GM03348 (cell line): ENCODE results near the gene LMNTD1.
A peak's percentile ranks its signal among the peaks of the same experiment; 100 is the strongest.

Experiments used
- DNase-seq: peaks from one replicate; pipeline ENCODE4 v3.0.0; 2012; ENCODE audit warnings: low spot score

LMNTD1 gene

DNA sequence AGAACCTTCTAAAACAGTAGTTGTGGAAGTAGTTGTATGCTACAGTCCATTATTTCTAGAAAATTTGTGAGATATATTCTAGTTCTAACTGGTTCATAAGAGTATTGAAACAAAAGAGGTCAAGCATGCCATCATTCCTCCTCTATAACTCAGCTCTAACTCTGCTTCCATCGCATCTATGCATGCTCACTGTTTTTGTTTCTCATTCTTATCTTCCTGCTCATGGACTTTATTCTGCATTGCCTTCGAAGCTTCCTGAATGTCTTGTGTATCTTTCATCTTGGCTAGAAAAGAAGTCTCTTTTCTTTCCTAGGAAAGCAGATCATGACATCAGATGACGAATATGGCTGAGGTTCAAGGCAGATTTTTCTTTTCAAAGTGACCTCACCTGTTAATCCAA, 402 bp downstream of the LMNTD1 start:
- peak; percentile 12 for DNase-seq

DNA sequence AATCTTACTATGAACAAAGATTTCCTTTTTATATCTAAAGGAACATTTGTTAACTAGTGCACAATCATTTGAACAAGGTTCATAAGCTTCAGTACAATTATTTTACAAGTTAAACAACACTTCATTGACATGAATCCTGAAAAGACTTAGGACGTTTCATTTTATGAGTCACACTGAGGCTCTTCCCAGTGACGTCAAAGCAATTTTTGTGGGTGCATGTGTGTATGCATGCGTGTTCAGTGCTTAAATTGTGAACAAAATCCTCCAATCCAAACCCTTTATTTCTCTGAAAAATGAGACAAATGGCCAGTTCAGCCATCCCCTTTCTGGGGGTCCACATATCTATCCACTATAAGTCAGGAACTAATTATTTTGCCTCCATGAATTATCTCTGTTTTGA, 2.9 kb downstream of the LMNTD1 start:
- DNase-seq: no peak

- no peak for DNase-seq
These were observed 4.0 kb downstream of the LMNTD1 start for GRCh38 chr12:25549120-25549519.

DNA sequence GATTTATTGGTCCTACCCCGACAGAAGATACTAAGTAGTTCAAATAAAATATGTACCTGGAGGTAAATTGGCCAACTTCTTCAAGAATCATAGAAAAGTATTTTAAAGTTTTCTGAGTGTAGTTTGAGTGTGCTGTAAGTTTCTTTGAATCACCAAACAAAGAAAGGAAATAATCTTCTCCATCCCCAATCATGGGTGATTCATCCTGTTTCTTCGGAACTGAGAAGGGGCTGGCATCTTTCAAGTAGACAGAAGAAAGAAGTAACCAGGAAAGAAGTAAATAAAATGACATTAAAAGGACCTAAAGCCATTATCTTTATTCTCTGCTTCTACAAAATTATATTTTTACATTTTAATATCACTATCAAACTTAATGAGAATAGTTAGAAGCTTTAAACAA, 6.8 kb downstream of the LMNTD1 start:
- no peak for DNase-seq

DNA sequence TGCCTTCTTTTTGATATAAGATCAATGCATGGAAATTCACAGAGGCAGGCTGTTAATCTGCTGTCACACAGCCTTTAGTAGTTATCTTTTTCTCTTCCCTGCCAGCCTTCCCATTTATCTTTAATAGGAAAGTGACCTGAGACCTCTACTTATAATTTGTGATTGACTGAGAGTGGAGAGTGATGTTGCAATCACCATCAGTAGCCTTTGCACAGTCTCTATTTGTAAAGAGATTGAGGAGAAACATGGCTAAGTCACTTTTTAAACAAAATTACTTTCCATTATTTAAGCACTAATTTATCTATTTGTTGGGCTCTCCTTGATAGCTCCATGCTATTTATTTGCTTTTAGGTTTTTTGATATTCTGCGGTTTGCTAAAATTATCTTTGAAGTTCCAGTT, 19.9 kb downstream of the LMNTD1 start:
- no peak for DNase-seq

DNA sequence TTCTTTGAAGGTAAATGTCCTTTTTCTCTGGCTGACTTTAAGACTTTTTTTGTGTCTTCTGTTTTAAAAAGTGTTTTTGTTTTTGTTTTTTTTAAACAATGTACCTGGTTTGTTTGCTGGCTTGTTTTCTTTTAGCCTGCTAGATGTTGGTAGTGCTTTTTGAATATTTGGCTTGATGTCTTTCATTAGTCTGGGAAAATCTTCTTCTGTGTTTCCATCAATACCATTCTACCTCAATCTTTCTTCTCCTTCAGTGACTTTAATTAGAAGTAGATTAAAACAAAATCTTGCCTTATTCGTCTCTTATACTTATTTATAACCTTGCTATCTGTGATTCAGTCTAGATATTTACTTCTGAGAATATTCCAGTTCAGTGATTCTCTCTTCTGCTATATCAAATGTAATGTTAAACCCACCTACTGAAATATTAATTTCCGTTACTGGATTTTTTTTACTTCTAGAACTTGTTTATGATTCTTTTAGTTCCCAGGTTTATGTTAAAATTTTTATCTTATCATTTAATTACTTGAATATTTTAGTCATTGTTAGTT, 21.5 kb downstream of the LMNTD1 start:
- no peak for DNase-seq

DNA sequence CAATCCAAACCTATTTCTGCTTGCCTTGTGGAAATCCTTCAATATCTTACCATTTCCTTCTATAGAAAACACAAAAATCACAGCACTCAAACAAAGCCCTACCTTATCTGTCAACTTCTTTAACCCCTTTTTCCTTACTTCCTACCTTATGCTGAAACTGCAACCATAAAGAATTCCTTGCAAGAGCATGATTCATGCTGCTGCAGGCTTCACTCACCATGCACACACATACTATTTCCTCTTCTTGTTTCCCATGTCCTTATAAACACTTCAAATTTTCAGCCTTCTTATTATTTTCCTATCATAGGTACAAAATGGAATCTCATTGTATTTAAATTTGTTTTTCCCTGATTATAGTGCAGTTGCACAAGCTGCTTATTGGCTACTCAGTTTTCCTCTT, 23.3 kb downstream of the LMNTD1 start:
- DNase-seq: no peak

DNA sequence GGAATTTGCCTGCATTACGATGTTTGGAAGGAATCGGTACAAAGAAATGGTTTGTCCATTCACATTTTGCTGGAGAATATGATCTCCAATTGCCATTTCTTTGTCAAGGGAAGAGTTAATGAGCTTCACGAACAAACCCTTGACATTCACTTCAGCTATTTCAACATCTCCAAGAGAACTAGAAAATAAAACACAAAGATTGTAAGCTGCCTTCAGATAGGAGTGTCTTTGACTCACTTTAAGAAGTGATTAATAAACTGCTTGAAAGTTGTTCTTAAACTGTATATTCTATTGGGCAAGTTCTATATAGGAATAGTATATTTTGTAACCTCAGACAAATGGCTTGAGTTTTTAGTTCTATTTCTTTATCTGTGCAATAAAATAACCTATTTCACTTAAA, 26.3 kb downstream of the LMNTD1 start:
- no peak for DNase-seq

- DNase-seq: no peak
These were observed 28.7 kb downstream of the LMNTD1 start for GRCh38 chr12:25524366-25524765.

GRCh38 chr12:25521625-25522256, 31.3 kb downstream of the LMNTD1 start:
- no peak for DNase-seq

- DNase-seq: peak; percentile 27
These were observed 34.6 kb downstream of the LMNTD1 start for GRCh38 chr12:25518512-25518911.

GRCh38 chr12:25504744-25505143, 48.3 kb downstream of the LMNTD1 start:
- DNase-seq: no peak

- no peak for DNase-seq
These were observed 49.4 kb downstream of the LMNTD1 start for GRCh38 chr12:25503666-25504065.

GRCh38 chr12:25502596-25502995, 50.5 kb downstream of the LMNTD1 start:
- DNase-seq: no peak

DNA sequence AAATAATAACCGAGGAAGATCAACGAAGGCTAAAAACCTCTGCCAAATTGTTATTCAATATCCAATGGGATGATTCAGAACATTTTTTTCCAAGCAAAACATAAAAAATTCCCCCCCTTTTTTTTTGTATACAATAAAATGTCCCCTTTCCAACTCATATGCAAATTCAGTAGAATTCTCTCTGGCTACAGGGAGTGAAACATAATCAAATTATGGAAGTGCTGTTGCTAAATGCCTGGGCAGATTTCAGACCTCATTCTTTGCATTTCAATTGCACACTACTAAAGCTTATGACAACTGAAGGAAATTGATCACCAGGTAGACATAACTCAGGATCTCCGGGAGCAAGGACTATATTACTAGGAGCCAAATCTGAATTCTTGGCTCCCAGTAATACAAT, 51.0 kb downstream of the LMNTD1 start:
- no peak for DNase-seq

DNA sequence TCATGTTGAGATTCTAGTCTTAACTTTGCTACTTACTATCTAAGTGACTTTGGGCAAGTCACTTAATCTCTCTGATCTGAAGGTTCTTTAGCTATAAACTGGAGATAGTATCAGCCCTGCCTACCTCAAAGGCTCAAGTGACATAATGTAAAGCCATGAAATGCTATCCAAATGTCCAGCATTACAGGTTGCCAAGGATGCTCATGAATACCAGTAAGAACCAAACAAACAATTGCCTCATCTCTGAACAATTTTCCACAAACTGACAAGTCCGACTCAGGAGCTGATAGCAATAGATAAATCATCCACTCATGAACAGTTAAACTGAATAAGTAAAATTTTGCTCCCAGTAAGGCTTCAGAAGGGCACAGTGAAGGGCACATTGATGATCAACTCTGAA, 51.5 kb downstream of the LMNTD1 start:
- DNase-seq: no peak

- no peak for DNase-seq
These were observed 52.4 kb downstream of the LMNTD1 start for GRCh38 chr12:25500651-25501050.

- DNase-seq: no peak
These were observed 56.1 kb downstream of the LMNTD1 start for GRCh38 chr12:25497021-25497420.

DNA sequence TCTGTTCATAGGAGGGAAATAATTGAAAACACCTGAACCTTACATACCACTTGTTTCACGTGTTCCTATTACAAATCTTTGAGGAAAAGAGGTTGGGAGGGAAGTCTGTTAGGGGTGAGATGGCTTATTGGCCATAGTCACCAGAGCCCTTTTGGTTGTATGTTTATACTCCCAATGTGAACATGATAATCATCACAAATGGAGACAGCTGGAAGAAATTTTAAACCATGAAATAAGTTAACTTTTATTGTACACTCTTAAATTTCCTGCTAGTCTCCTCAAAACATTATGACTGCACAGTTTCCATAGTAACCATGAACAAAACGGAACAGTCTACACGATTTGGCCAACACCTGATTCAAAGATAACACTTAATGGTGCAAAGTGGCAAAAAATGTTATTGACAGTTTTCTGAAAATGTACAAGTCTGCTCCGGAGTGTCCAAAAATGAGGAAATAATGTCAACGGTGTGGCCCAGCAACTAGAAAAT, 56.9 kb downstream of the LMNTD1 start:
- peak; percentile 30 for DNase-seq

- peak; percentile 76 for DNase-seq
These were observed 57.6 kb downstream of the LMNTD1 start for GRCh38 chr12:25495331-25496097.

DNA sequence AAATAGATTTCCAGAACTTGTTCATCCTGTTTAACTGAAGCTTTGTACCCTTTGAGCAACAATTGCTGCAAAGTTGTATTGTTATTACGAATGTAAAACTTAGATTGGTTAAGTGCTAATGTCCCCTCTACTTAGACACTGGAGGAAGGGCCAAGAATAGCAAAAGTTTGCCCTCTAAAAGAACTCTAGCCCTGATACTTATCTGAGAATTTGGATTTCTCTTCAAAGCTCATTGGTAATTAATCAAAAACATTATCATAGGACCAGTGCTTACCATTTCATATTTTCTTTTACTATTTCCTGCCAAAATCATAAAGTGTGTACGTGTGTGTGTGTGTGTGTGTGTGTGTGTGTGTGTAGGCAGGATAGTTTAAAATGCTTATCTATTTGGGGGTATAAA, 58.2 kb downstream of the LMNTD1 start:
- DNase-seq: no peak

DNA sequence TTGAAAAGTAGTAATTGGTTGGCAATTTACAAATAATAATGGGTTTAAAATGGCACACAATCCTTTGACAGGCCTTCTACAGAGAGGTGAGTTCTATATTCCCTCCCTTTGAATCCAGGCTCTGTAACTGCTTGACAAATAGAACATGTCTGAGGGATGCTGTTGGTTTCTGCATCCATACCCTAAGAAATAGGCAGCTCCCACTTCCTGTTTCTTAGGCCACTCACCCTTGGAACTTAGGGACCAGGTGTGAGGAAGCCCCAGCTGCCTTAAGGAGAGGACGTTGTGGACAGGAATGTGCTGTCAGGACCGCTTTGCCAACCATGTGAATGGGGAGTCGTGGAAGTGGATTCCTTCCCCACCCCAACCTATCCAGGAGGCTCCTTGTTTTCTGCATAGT, 59.4 kb downstream of the LMNTD1 start:
- no peak for DNase-seq
